H1 (cell line): ENCODE results near the gene SGCD. TPM values are rescaled to one million over a fixed set of nuclear protein-coding genes. Genes with fewer than 3 reads are reported as not detected.

ENCODE experiments used
- CTCF ChIA-PET: fragments of 300-600 bp; sonication (Branson Sonifier 250); formaldehyde crosslinking; loops from one replicate; lab custom pipeline; 2021; ENCODE audit not compliant: partially characterized antibody; lab: Charles Lee
- POLR2A ChIA-PET: fragments of 300-600 bp; sonication (Branson Sonifier 250); formaldehyde crosslinking; loops from one replicate; lab custom pipeline; 2021; ENCODE audit warnings: inconsistent platforms; ENCODE audit not compliant: partially characterized antibody; lab: Charles Lee
- DNase-seq, 2 experiments: peaks; one replicate each; pipeline versions ENCODE4 v3.0.0 to v3.0.0-alpha.2; 2010 to 2022; ENCODE audit warnings: low spot score in 2 of 2, low read depth in 1 of 2, mixed read lengths in 1 of 2
- FAIRE-seq: peaks from 2 replicates; lab custom pipeline; 2011; peaks lifted over from hg19 to GRCh38; lab: Jason Lieb, UNC
- H2AFZ ChIP-seq: 2 replicates; pipeline ENCODE4 v1.8.1; 2012; ENCODE audit warnings: low read length, inconsistent platforms
- H2AK5ac ChIP-seq: 2 replicates; pipeline ENCODE4 v1.6.1; 2013; ENCODE audit warnings: low read depth, low read length
- H2BK120ac ChIP-seq: replicated peaks from 2 replicates; pipeline ENCODE3; 2013; ENCODE audit warnings: low read depth, low read length, inconsistent platforms
- H2BK12ac ChIP-seq: 2 replicates; pipeline ENCODE4 v1.6.1; 2013; ENCODE audit warnings: low read depth, low read length
- H2BK15ac ChIP-seq: 2 replicates; pipeline ENCODE4 v1.6.1; 2013; ENCODE audit warnings: low read length
- H2BK20ac ChIP-seq: 2 replicates; pipeline ENCODE4 v1.6.1; 2013; ENCODE audit warnings: low read length
- H2BK5ac ChIP-seq: 2 replicates; pipeline ENCODE4 v1.6.1; 2013; ENCODE audit warnings: low read depth, low read length
- H3K14ac ChIP-seq: 2 replicates; pipeline ENCODE4 v1.6.1; 2013; ENCODE audit warnings: inconsistent platforms; ENCODE audit not compliant: insufficient read length
- H3K18ac ChIP-seq: 2 replicates; pipeline ENCODE4 v1.6.1; 2013; ENCODE audit warnings: low read length; ENCODE audit errors: extremely low read depth
- H3K23ac ChIP-seq: 2 replicates; pipeline ENCODE4 v1.6.1; 2013; ENCODE audit warnings: inconsistent platforms; ENCODE audit not compliant: insufficient read length
- H3K23me2 ChIP-seq: 2 replicates; pipeline ENCODE4 v1.6.1; 2013; ENCODE audit warnings: low read depth, low read length
- H3K27ac ChIP-seq: 2 replicates; pipeline ENCODE4 v1.6.1; 2011; ENCODE audit warnings: low read depth, low read length, inconsistent platforms
- H3K27me3 ChIP-seq, 4 experiments: replicated peaks in 1 of 4; 1 replicate in 1 of 4; 2 replicates in 3 of 4; pipeline versions ENCODE4 v1.6.1 to v1.8.1; 2011 to 2013; ENCODE audit warnings: low read length in 3 of 4, mild to moderate bottlenecking in 3 of 4, inconsistent platforms in 2 of 4, mixed read lengths in 2 of 4, moderate library complexity in 1 of 4; ENCODE audit not compliant: control insufficient read depth in 3 of 4, insufficient read depth in 3 of 4; ENCODE audit errors: extremely low read depth in 1 of 4
- H3K36me3 ChIP-seq, 4 experiments: 2 replicates each; pipeline versions ENCODE4 v1.6.1 to v1.8.1; 2011 to 2013; ENCODE audit warnings: mild to moderate bottlenecking in 4 of 4, low read length in 3 of 4, moderate library complexity in 2 of 4, control low read depth in 1 of 4, inconsistent platforms in 1 of 4; ENCODE audit not compliant: insufficient read depth in 4 of 4, control insufficient read depth in 2 of 4
- H3K4ac ChIP-seq: replicated peaks from 2 replicates; pipeline ENCODE3; 2013; ENCODE audit warnings: low read length, low read depth, mixed read lengths, inconsistent platforms; ENCODE audit not compliant: insufficient read length
- H3K4me1 ChIP-seq, 4 experiments: replicated peaks in 1 of 4; 1 replicate in 1 of 4; 2 replicates in 3 of 4; pipeline versions ENCODE4 v1.6.1 to v1.8.1; 2011 to 2013; ENCODE audit warnings: low read length in 3 of 4, inconsistent platforms in 2 of 4, mixed read lengths in 1 of 4; ENCODE audit not compliant: insufficient read depth in 4 of 4, control insufficient read depth in 3 of 4
- H3K4me2 ChIP-seq, 2 experiments: 2 replicates each; pipeline versions ENCODE4 v1.6.1 to v1.8.1; 2011 to 2013; ENCODE audit warnings: low read depth in 2 of 2, low read length in 2 of 2, control low read depth in 1 of 2, inconsistent platforms in 1 of 2, mild to moderate bottlenecking in 1 of 2; ENCODE audit not compliant: insufficient read depth in 1 of 2
- H3K4me3 ChIP-seq, 4 experiments: fragments of 200-600, 300-600 bp in 1 of 4; sonication (generic), shearing (Covaris generic), sonication (Bioruptor Twin) in 1 of 4; 2 replicates each; pipeline versions ENCODE4 v1.5.1 to v1.8.1; 2011 to 2016; ENCODE audit warnings: low read length in 4 of 4, low read depth in 3 of 4, control low read depth in 2 of 4, inconsistent platforms in 2 of 4, mild to moderate bottlenecking in 2 of 4, mixed read lengths in 1 of 4, moderate library complexity in 1 of 4; ENCODE audit not compliant: insufficient read depth in 2 of 4; ENCODE audit errors: extremely low read depth in 1 of 4
- H3K56ac ChIP-seq: replicated peaks from 2 replicates; pipeline ENCODE3; 2013; ENCODE audit warnings: low read depth, mild to moderate bottlenecking, mixed read lengths, low read length, inconsistent platforms; ENCODE audit not compliant: insufficient read length
- H3K79me1 ChIP-seq: 2 replicates; pipeline ENCODE4 v1.6.1; 2013; ENCODE audit warnings: low read depth, low read length, control low read depth
- H3K79me2 ChIP-seq, 2 experiments: 2 replicates each; pipeline versions ENCODE4 v1.6.1 to v1.8.1; 2012 to 2013; ENCODE audit warnings: low read length in 2 of 2, mild to moderate bottlenecking in 2 of 2, inconsistent platforms in 1 of 2; ENCODE audit not compliant: insufficient read depth in 2 of 2, control insufficient read depth in 1 of 2
- H3K9ac ChIP-seq, 4 experiments: replicated peaks in 1 of 4; 1 replicate in 1 of 4; 2 replicates in 3 of 4; pipeline versions ENCODE4 v1.6.1 to v1.8.1; 2011 to 2013; ENCODE audit warnings: low read depth in 3 of 4, low read length in 3 of 4, control low read depth in 2 of 4, mild to moderate bottlenecking in 2 of 4, moderate library complexity in 2 of 4, inconsistent platforms in 1 of 4; ENCODE audit errors: extremely low read depth in 1 of 4
- H3K9me3 ChIP-seq, 2 experiments: 2 replicates each; pipeline versions ENCODE4 v1.6.1 to v1.8.1; 2012 to 2013; ENCODE audit warnings: mild to moderate bottlenecking in 2 of 2, moderate library complexity in 2 of 2, control low read depth in 1 of 2, inconsistent platforms in 1 of 2, low read depth in 1 of 2, low read length in 1 of 2, mixed read lengths in 1 of 2; ENCODE audit not compliant: insufficient read depth in 2 of 2
- H4K20me1 ChIP-seq, 2 experiments: replicated peaks in 1 of 2; 2 replicates each; pipeline versions ENCODE3 to v1.8.1; 2011 to 2013; ENCODE audit warnings: inconsistent platforms in 2 of 2, low read length in 2 of 2, mild to moderate bottlenecking in 1 of 2; ENCODE audit not compliant: insufficient read depth in 2 of 2, control insufficient read depth in 1 of 2
- H4K5ac ChIP-seq: 2 replicates; pipeline ENCODE4 v1.6.1; 2013; ENCODE audit warnings: low read length, low read depth, mixed read lengths, inconsistent platforms; ENCODE audit not compliant: insufficient read length
- H4K8ac ChIP-seq: 2 replicates; pipeline ENCODE4 v1.8.0; 2013; ENCODE audit warnings: mild to moderate bottlenecking, moderate library complexity, low read length, inconsistent platforms; ENCODE audit not compliant: insufficient read depth; ENCODE audit errors: extremely low read depth
- H4K91ac ChIP-seq: replicated peaks from 2 replicates; pipeline ENCODE3; 2013; ENCODE audit warnings: low read length, mixed read lengths, inconsistent platforms; ENCODE audit not compliant: insufficient read length
- CTCF ChIP-seq, 3 experiments: IDR thresholded peaks; 1 replicate in 2 of 3; 2 replicates in 1 of 3; pipeline versions ENCODE4 v1.5.1 to v1.6.1; 2011; ENCODE audit warnings: low read length in 3 of 3, mild to moderate bottlenecking in 3 of 3, inconsistent platforms in 2 of 3, low read depth in 1 of 3, moderate library complexity in 1 of 3; ENCODE audit not compliant: insufficient read depth in 1 of 3; ENCODE audit errors: control extremely low read depth in 1 of 3
- POLR2AphosphoS5 ChIP-seq: IDR thresholded peaks from 2 replicates; pipeline ENCODE4 v1.6.1; 2011; ENCODE audit warnings: low read depth, low read length
- WGBS, 2 experiments: shearing (Covaris generic) in 1 of 2; methylation state at CpG; one replicate each; pipeline versions ENCODE4 v1.1.6 to v1.1.7; 2013 to 2015; ENCODE audit warnings: low lambda C conversion rate in 2 of 2, mixed read lengths in 2 of 2, inconsistent platforms in 1 of 2, low coverage in 1 of 2, missing lambda C conversion rate in 1 of 2; ENCODE audit not compliant: insufficient replicate concordance in 2 of 2, insufficient coverage in 1 of 2, insufficient read length in 1 of 2; ENCODE audit errors: extremely low coverage in 1 of 2, missing lambda C conversion rate in 1 of 2; 5-methylcytosine and 5-hydroxymethylcytosine counted together
- polyA plus RNA-seq, 7 experiments: library from polyadenylated mRNA; depleted of rRNA in 3 of 7; stranded (reverse) in 5 of 7; unstranded in 2 of 7; fragments of >200 nt in 5 of 7; fragments of 200-250 nt in 2 of 7; gene quantifications; 1 replicate in 5 of 7; 2 replicates in 1 of 7; 4 replicates in 1 of 7; pipeline versions ENCODE4 v1.2.1 to v1.2.3, GENCODE V29; 2011 to 2013; ENCODE audit warnings: missing spikeins in 2 of 7, mixed read lengths in 2 of 7
- total RNA-seq: library from RNA; stranded (reverse); fragmentation: NEBNext Ultra II Directional; extraction: Animal tissue kit (Norgen Biotek cat#: 25700); gene quantifications from 2 replicates; pipeline ENCODE4 v1.2.1, GENCODE V29; 2021

SGCD gene
- total and polyA plus RNA-seq, 2 of the 8 experiments (the other 6 are each of a cell fraction or from before 2014, with no cell fraction given), result 0.04 to 0.08 TPM

DNA sequence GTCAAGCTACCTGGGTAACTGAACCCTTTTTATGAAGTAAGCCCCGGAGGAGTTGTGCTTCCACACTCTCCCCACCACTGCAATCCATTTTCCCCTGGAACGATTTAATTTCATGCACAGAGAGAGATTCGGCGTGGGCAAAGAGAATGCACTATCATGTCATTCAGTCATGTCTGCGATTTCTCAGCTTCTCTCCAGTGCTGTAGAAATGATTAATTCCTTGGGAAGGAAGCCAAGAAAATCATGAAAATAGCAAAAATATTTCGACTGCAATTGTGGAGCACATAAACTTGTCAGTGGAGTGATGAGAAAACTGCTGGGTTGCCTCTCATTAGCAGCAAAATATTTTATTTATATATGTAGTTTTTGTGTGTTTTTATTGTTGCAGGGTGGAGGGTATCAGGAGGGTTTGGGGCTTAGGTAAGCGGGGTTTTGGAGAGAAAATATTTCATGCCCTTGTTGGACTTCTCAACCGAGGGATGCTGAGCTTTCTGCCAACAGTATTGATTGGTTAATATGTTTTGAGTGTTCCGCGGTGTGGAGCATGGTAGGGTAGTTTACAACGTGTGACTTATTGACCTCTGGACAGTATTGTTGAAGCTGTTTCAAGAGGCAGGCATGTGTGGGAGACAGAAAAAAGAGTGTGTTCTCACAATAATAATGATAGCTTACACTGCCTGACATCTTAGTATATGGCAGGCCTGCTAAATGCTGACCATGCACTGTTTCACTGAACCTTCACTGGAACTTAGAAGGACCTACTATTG is 69.3 kb downstream of the SGCD start:
- Histone ChIP-seq H4K5ac (no peak overlapping the region), H3K79me2 (no peaks in the 10 kb centered on the region), H3K4ac (no peak overlapping the region), H3K23ac (no peak overlapping the region), H3K14ac (no peak overlapping the region), H3K9me3 (no peaks in the 10 kb centered on the region), H3K56ac (no peak overlapping the region), H2AFZ (no peak overlapping the region), H3K4me3 (no peak overlapping the region), H3K9ac (no peak overlapping the region), H2AK5ac (no peak overlapping the region), H3K23me2 (no peaks in the 10 kb centered on the region), H3K27me3 (no peaks in the 10 kb centered on the region), H2BK15ac (no peak overlapping the region), H4K20me1 (no peaks in the 10 kb centered on the region), H3K79me1 (no peaks in the 10 kb centered on the region), H3K18ac (no peak overlapping the region), H2BK5ac (no peak overlapping the region), H3K4me2 (no peak overlapping the region), H2BK120ac (no peak overlapping the region), H4K91ac (no peak overlapping the region), H3K27ac (no peak overlapping the region), H2BK20ac (no peak overlapping the region), H3K4me1 (no peaks in the 10 kb centered on the region), H3K36me3 (no peaks in the 10 kb centered on the region), H2BK12ac (no peak overlapping the region), H4K8ac (no peak overlapping the region)
- CTCF ChIA-PET, result interaction anchor here (0.6 to 1.2 kb wide), 5 partner anchors 10 to 1166 kb away, joined by 3 to 4 read pairs (median 3); no protein-coding TSS in a partner anchor
- POLR2A ChIA-PET, result no interaction called here
- WGBS, 2 experiments, result 93 to 100% methylated on average over 1 to 11 of the region's 11 CpGs
- DNase-seq, result no peak
- FAIRE-seq, result no peak
- TF ChIP-seq POLR2AphosphoS5, result no peak
- TF ChIP-seq CTCF (IDR thresholded peaks at IDR 0.05; ENCODE audit: control extremely low read depth in 1 of 3, insufficient read depth in 1 of 3, low read depth in 1 of 3, low read length in 3 of 3), result no peak
